ENCODE data around the gene IGLL5. TPM values are rescaled to one million over a fixed set of nuclear protein-coding genes. Genes with fewer than 3 reads are reported as not detected.

The IGLL5 gene
- total and polyA plus RNA-seq, 9 of the 15 experiments (the other 6 are each of a cell fraction or from before 2014, with no cell fraction given) = not detected

DNA sequence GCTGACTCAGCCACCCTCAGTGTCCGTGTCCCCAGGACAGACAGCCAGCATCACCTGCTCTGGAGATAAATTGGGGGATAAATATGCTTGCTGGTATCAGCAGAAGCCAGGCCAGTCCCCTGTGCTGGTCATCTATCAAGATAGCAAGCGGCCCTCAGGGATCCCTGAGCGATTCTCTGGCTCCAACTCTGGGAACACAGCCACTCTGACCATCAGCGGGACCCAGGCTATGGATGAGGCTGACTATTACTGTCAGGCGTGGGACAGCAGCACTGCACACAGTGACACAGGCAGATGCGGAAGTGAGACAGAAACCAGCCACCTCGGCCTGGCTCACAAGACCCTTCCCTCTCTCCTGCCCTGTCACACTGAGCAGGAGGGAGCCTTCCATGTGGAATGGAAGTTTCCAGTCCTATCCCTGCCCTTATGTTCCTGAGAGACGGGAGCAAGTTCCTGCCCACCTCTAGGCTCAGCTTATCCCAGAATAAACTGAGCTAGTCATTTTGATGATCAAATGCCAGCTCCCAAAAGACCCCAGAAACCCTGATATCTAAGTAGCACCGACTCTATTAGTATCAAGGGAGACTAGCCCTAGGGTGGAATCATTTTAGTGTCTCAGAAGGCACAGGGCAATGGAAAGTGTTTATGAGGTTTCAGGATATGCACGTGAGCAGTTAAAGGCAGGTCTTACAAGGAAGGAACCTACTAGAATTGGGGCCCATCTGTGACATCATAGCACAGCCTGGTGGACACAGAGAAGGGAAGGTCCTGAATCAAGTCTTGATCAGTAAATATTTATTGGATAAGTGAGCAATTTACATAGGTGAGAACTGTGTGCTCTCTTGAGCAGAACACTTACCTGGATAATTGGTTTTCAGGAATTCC lies 6.3 kb upstream of the IGLL5 start (continued):
- TF ChIP-seq, protein P1, sequence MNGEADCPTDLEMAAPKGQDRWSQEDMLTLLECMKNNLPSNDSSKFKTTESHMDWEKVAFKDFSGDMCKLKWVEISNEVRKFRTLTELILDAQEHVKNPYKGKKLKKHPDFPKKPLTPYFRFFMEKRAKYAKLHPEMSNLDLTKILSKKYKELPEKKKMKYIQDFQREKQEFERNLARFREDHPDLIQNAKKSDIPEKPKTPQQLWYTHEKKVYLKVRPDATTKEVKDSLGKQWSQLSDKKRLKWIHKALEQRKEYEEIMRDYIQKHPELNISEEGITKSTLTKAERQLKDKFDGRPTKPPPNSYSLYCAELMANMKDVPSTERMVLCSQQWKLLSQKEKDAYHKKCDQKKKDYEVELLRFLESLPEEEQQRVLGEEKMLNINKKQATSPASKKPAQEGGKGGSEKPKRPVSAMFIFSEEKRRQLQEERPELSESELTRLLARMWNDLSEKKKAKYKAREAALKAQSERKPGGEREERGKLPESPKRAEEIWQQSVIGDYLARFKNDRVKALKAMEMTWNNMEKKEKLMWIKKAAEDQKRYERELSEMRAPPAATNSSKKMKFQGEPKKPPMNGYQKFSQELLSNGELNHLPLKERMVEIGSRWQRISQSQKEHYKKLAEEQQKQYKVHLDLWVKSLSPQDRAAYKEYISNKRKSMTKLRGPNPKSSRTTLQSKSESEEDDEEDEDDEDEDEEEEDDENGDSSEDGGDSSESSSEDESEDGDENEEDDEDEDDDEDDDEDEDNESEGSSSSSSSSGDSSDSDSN (IDR thresholded peaks at IDR 0.05; ENCODE audit: borderline replicate concordance in 1 of 2, low read depth in 2 of 2, low read length in 2 of 2) = 0 out of 4 replicates have a peak, but pooled peaks of 1 of the 2 experiments have one; percentile 8
- TF ChIP-seq MYNN (IDR thresholded peaks at IDR 0.05) (no peak), MYNN (CRISPR knock-in tag; IDR thresholded peaks at IDR 0.05) (0 out of 2 replicates have a peak, but pooled peaks have one; percentile 71), CBX3 (IDR thresholded peaks at IDR 0.05; ENCODE audit: borderline replicate concordance in 1 of 2, low read length in 2 of 2) (no peak), YY1 (IDR thresholded peaks at IDR 0.05; ENCODE audit: borderline replicate concordance in 1 of 3, control insufficient read depth in 1 of 3, extremely low read depth in 1 of 3, insufficient read depth in 3 of 3, insufficient read length in 1 of 3, insufficient replicate concordance in 2 of 3, low read depth in 1 of 3, low read length in 2 of 3) (no peak)
- TF ChIP-seq, protein P2, sequence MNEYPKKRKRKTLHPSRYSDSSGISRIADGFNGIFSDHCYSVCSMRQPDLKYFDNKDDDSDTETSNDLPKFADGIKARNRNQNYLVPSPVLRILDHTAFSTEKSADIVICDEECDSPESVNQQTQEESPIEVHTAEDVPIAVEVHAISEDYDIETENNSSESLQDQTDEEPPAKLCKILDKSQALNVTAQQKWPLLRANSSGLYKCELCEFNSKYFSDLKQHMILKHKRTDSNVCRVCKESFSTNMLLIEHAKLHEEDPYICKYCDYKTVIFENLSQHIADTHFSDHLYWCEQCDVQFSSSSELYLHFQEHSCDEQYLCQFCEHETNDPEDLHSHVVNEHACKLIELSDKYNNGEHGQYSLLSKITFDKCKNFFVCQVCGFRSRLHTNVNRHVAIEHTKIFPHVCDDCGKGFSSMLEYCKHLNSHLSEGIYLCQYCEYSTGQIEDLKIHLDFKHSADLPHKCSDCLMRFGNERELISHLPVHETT (CRISPR knock-in tag; conservative IDR thresholded peaks at IDR 0.05 in 1 of 2, IDR thresholded peaks at IDR 0.05 in 1 of 2) = peak in 1 of 2 experiments; percentile 93; a peak in 2 of 4 replicates

Data from K562 (cell line).